PC-9 (cell line): ENCODE data around the gene STIMATE.

Source experiments
- EZH2 ChIP-seq: fragments of 200-600 bp; sonication (generic); IDR thresholded peaks from 2 replicates; pipeline ENCODE4 v1.8.0; 2017; ENCODE audit warnings: antibody characterized with exemption, low read depth
- TF ChIP-seq, protein P1 (sequence below): fragments of 200-600 bp; sonication (generic); conservative IDR thresholded peaks from 2 replicates; pipeline ENCODE4 v1.6.1; 2017; ENCODE audit warnings: mixed run types, antibody characterized with exemption, mild to moderate bottlenecking, moderate library complexity

DNA sequence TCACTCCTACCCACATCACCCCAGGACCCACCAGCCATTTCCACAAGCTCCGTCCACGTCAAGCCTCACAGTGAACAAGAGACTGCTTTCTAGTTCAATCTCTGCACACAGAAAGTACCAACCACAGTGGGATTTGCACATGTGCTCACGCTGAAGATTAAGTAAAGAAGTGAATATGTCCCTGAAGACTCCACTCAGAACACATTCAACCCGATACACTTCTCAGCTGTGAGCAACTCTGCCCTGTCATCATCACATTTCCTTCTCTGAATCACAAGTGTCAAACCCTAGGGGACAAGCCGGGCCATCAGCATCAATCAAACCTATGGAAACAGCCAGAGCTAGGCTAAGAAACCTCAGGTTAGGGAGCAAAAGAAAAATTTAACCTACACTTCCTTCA, 1.9 kb downstream of the STIMATE start:
- TF ChIP-seq, protein P1, sequence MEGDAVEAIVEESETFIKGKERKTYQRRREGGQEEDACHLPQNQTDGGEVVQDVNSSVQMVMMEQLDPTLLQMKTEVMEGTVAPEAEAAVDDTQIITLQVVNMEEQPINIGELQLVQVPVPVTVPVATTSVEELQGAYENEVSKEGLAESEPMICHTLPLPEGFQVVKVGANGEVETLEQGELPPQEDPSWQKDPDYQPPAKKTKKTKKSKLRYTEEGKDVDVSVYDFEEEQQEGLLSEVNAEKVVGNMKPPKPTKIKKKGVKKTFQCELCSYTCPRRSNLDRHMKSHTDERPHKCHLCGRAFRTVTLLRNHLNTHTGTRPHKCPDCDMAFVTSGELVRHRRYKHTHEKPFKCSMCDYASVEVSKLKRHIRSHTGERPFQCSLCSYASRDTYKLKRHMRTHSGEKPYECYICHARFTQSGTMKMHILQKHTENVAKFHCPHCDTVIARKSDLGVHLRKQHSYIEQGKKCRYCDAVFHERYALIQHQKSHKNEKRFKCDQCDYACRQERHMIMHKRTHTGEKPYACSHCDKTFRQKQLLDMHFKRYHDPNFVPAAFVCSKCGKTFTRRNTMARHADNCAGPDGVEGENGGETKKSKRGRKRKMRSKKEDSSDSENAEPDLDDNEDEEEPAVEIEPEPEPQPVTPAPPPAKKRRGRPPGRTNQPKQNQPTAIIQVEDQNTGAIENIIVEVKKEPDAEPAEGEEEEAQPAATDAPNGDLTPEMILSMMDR: no peak
- TF ChIP-seq EZH2: no peak
